Endometrium (tissue), 2 donors: ENCODE results near the gene NEDD4.

Source experiments
- FAIRE-seq: peaks from 2 replicates; lab custom pipeline; 2012; peaks lifted over from hg19 to GRCh38; lab: Jason Lieb, UNC
- donor health status: control.
- donor health status: control.

NEDD4 gene

GRCh38 chr15:55778932-55779331 lies 214.5 kb downstream of the NEDD4 start:
- FAIRE-seq, result no peak
